HEK293 (cell line): Measurements from ENCODE around the gene IRAK3.

ENCODE experiments used
- CTCF ChIA-PET: fragments of 350-600 bp; formaldehyde crosslinking; extraction: SDS; loops from one replicate; lab custom pipeline; 2021; ENCODE audit warnings: antibody characterized with exemption; lab: Yijun Ruan, JAX
- POLR2A ChIA-PET: fragments of 300-600 bp; formaldehyde crosslinking; extraction: SDS; loops from one replicate; lab custom pipeline; 2020; ENCODE audit warnings: antibody characterized with exemption, inconsistent platforms; lab: Yijun Ruan, JAX
- H3K27ac ChIP-seq: fragments of 200-500 bp; sonication (Bioruptor generic); 2 replicates; pipeline ENCODE4 v1.5.1; 2014; ENCODE audit warnings: low read depth, low read length, control low read depth, inconsistent platforms; ENCODE audit errors: extremely low read depth
- H3K36me3 ChIP-seq, 2 experiments: fragments of 200-500 bp in 1 of 2; sonication (Bioruptor generic) in 1 of 2; 1 replicate in 1 of 2; 2 replicates in 1 of 2; pipeline ENCODE4 v1.5.1; 2014 to 2017; ENCODE audit warnings: inconsistent platforms in 2 of 2, low read length in 2 of 2; ENCODE audit not compliant: control insufficient read depth in 2 of 2, insufficient read depth in 1 of 2
- H3K4me1 ChIP-seq: fragments of 200-500 bp; sonication (Bioruptor generic); 2 replicates; pipeline ENCODE4 v1.5.1; 2014; ENCODE audit warnings: mild to moderate bottlenecking, low read length, inconsistent platforms; ENCODE audit not compliant: control insufficient read depth, insufficient read depth
- H3K4me3 ChIP-seq: 2 replicates; pipeline ENCODE4 v1.5.1; 2011; ENCODE audit warnings: low read depth, mild to moderate bottlenecking, control low read depth, low read length, moderate library complexity
- H3K9me3 ChIP-seq: fragments of 200-500 bp; sonication (Bioruptor generic); 2 replicates; pipeline ENCODE4 v1.5.1; 2014; ENCODE audit warnings: low read depth, low read length, inconsistent platforms; ENCODE audit not compliant: control insufficient read depth, insufficient read depth
- HOXC10 ChIP-seq: sonication (generic); formaldehyde crosslinking; IDR thresholded peaks from 2 replicates; pipeline ENCODE4 v1.8.1; 2023; ENCODE audit warnings: mild to moderate bottlenecking, missing genetic modification reagents
- KLF8 ChIP-seq: fragments of 450-650 bp; formaldehyde crosslinking; IDR thresholded peaks from 2 replicates; pipeline ENCODE4 v1.5.1; 2016; ENCODE audit warnings: missing biosample characterization, missing genetic modification characterization
- PRDM10 ChIP-seq: fragments of 450-650 bp; formaldehyde crosslinking; IDR thresholded peaks from 2 replicates; pipeline ENCODE4 v1.5.1; 2016; ENCODE audit warnings: missing biosample characterization, missing genetic modification characterization
- TRIM28 ChIP-seq: IDR thresholded peaks from 2 replicates; pipeline ENCODE4 v1.6.1; 2011; ENCODE audit warnings: low read length, control low read depth, borderline replicate concordance
- ZBTB10 ChIP-seq: fragments of 450-650 bp; formaldehyde crosslinking; IDR thresholded peaks from 2 replicates; pipeline ENCODE4 v1.5.1; 2016; ENCODE audit warnings: missing biosample characterization, missing genetic modification characterization
- ZBTB11 ChIP-seq: fragments of 450-650 bp; formaldehyde crosslinking; conservative IDR thresholded peaks from 2 replicates; pipeline ENCODE4 v1.5.1; 2016; ENCODE audit warnings: low read depth, missing biosample characterization, missing genetic modification characterization
- ZBTB48 ChIP-seq: fragments of 450-650 bp; formaldehyde crosslinking; IDR thresholded peaks from 2 replicates; pipeline ENCODE4 v1.5.1; 2016; ENCODE audit warnings: missing biosample characterization, missing genetic modification characterization
- ZFHX2 ChIP-seq: fragments of 450-650 bp; formaldehyde crosslinking; conservative IDR thresholded peaks from 2 replicates; pipeline ENCODE4 v1.5.1; 2016; ENCODE audit warnings: missing biosample characterization, missing genetic modification characterization
- ZNF211 ChIP-seq: fragments of 450-650 bp; formaldehyde crosslinking; IDR thresholded peaks from 2 replicates; pipeline ENCODE4 v1.5.1; 2016; ENCODE audit warnings: low read depth, missing biosample characterization, missing genetic modification characterization
- ZNF350 ChIP-seq: fragments of 450-650 bp; formaldehyde crosslinking; IDR thresholded peaks from 2 replicates; pipeline ENCODE4 v1.5.0; 2017; ENCODE audit warnings: missing biosample characterization, mild to moderate bottlenecking, missing genetic modification characterization
- ZNF558 ChIP-seq: fragments of 450-650 bp; formaldehyde crosslinking; IDR thresholded peaks from 2 replicates; pipeline ENCODE4 v1.5.1; 2016; ENCODE audit warnings: missing biosample characterization, missing genetic modification characterization
- ZNF571 ChIP-seq: fragments of 450-650 bp; formaldehyde crosslinking; IDR thresholded peaks from 2 replicates; pipeline ENCODE4 v1.5.0; 2017; ENCODE audit warnings: missing biosample characterization, missing genetic modification characterization
- ZNF623 ChIP-seq: fragments of 450-650 bp; formaldehyde crosslinking; IDR thresholded peaks from 2 replicates; pipeline ENCODE4 v1.5.1; 2016; ENCODE audit warnings: missing biosample characterization, missing genetic modification characterization
- ZNF785 ChIP-seq: fragments of 450-650 bp; formaldehyde crosslinking; IDR thresholded peaks from 2 replicates; pipeline ENCODE4 v1.5.1; 2016; ENCODE audit warnings: missing biosample characterization, missing genetic modification characterization
- TF ChIP-seq, protein P1 (sequence below): fragments of 450-650 bp; formaldehyde crosslinking; IDR thresholded peaks from 2 replicates; pipeline ENCODE4 v1.5.1; 2017; ENCODE audit warnings: missing biosample characterization, missing genetic modification characterization
- TF ChIP-seq, protein P2 (sequence below): fragments of 450-650 bp; formaldehyde crosslinking; IDR thresholded peaks from 2 replicates; pipeline ENCODE4 v1.5.1; 2016; ENCODE audit warnings: missing biosample characterization, missing genetic modification characterization

Gene IRAK3

GRCh38 chr12:66152732-66153131 lies 36.3 kb upstream of the IRAK3 start (continued):
- TF ChIP-seq ZBTB10 (no peak), ZNF350 (tag by site-specific recombination) (no peak)

- ChIA-PET CTCF (no interaction called here), POLR2A (no interaction called here)
- Histone ChIP-seq H3K27ac (no peak overlapping the region), H3K9me3 (no peaks in the 10 kb centered on the region), H3K36me3 (peaks cover 0 to 2% of the 10 kb centered on the region in 2 experiments; a peak in 1 of 3 replicates), H3K4me1 (no peaks in the 10 kb centered on the region), H3K4me3 (no peak overlapping the region)
- TF ChIP-seq ZNF571 (tag by site-specific recombination) (no peak), ZBTB48 (tag by site-specific recombination) (no peak)
- TF ChIP-seq, all 188 proteins: peak for 0
Observed at GRCh38 chr12:66154776-66155175, 34.2 kb upstream of the IRAK3 start.

DNA sequence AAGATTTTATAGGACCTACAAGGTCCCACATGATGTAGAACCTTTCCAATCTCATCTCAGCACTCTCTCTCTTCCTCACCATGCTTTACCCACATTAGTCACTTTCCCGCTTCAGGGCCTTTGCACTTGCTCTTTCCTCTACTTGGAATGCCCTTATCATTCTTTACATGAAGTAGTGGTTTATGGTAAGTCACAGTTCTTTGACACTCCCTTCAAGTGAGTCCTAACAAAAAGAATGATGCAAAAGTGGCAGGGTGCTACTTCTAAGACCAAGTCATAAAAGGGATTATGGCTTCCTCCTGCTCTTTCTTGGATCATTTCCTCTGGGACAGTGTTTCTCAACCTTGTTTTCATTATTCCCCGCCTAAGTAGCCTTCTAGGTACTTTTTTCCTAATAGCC lies 32.4 kb upstream of the IRAK3 start:
- peaks cover 0 to 6% of the 10 kb centered on the region in 2 experiments; a peak in 1 of 3 replicates for H3K36me3 ChIP-seq
- POLR2A ChIA-PET = interaction anchor here (1.4 kb wide), 1 partner anchor 13 kb away, joined by 4 read pairs; the partner anchor contains the start of gene TMBIM4
- no peak overlapping the region for H3K27ac ChIP-seq
- CTCF ChIA-PET = interaction anchor here (0.9 kb wide), 1 partner anchor 11 kb away, joined by 3 read pairs; no protein-coding TSS in a partner anchor
- H3K9me3 ChIP-seq = no peaks in the 10 kb centered on the region
- TF ChIP-seq PRDM10 (tag by site-specific recombination) (no peak), ZNF623 (peak; percentile 45)
- no peak overlapping the region for H3K4me3 ChIP-seq
- no peaks in the 10 kb centered on the region for H3K4me1 ChIP-seq

GRCh38 chr12:66159123-66159522 lies 29.9 kb upstream of the IRAK3 start:
- Histone ChIP-seq H3K9me3 (no peaks in the 10 kb centered on the region), H3K4me3 (no peak overlapping the region), H3K4me1 (0 out of 2 replicates have a peak, but pooled peaks cover 2% of the 10 kb centered on the region), H3K36me3 (peaks cover 0 to 6% of the 10 kb centered on the region in 2 experiments; a peak in 1 of 3 replicates), H3K27ac (no peak overlapping the region)
- ChIA-PET CTCF (no interaction called here), POLR2A (interaction anchor here (1.0 kb wide), 1 partner anchor 10 kb away, joined by 7 read pairs; the partner anchor contains the start of gene TMBIM4)
- TF ChIP-seq, protein P1, sequence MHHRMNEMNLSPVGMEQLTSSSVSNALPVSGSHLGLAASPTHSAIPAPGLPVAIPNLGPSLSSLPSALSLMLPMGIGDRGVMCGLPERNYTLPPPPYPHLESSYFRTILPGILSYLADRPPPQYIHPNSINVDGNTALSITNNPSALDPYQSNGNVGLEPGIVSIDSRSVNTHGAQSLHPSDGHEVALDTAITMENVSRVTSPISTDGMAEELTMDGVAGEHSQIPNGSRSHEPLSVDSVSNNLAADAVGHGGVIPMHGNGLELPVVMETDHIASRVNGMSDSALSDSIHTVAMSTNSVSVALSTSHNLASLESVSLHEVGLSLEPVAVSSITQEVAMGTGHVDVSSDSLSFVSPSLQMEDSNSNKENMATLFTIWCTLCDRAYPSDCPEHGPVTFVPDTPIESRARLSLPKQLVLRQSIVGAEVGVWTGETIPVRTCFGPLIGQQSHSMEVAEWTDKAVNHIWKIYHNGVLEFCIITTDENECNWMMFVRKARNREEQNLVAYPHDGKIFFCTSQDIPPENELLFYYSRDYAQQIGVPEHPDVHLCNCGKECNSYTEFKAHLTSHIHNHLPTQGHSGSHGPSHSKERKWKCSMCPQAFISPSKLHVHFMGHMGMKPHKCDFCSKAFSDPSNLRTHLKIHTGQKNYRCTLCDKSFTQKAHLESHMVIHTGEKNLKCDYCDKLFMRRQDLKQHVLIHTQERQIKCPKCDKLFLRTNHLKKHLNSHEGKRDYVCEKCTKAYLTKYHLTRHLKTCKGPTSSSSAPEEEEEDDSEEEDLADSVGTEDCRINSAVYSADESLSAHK (tag by site-specific recombination) = no peak
- TF ChIP-seq ZNF623 (no peak), ZNF558 (tag by site-specific recombination) (no peak), ZBTB11 (tag by site-specific recombination) (no peak), ZNF211 (tag by site-specific recombination) (no peak), ZFHX2 (tag by site-specific recombination) (no peak), ZNF785 (tag by site-specific recombination) (no peak), TRIM28 (no peak), KLF8 (tag by site-specific recombination) (no peak), ZNF350 (tag by site-specific recombination) (no peak), HOXC10 (no peak)
- TF ChIP-seq, protein P2, sequence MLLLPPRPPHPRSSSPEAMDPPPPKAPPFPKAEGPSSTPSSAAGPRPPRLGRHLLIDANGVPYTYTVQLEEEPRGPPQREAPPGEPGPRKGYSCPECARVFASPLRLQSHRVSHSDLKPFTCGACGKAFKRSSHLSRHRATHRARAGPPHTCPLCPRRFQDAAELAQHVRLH (tag by site-specific recombination) = no peak
